ENCODE measurements around the gene TMEM38A. TPM values are rescaled to one million over a fixed set of nuclear protein-coding genes. Genes with fewer than 3 reads are reported as not detected.
A peak's percentile ranks its signal among the peaks of the same experiment; 100 is the strongest.
"Not testable (repeated sequence)": the region's sequence is repeated elsewhere in the genome, so short reads cannot be mapped to it uniquely, and the experiment has no call there.

Gene TMEM38A
- total RNA-seq, 3 donors from 2014 or later: 0.27 to 0.89 (median 0.45) TPM

DNA sequence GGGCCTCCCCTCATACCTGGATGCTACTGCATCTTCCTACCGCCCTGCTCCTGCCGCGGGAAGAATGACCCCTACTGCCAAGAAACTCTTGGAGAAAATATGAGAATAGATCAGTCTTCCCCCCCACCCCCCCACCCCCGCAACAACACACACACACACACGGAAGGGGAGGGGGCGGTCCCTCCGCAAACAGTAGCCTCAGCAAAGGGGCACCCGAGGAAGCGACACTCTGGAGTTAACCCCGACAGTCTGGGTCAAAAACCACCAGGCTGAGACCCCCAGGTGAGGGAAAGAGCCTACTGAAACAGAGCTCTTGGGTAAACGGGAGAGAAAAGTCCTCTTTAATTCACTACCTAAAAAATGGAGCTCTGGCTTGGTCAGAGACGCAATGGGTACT is 34.1 kb upstream of the TMEM38A start:
- Mint-ChIP-seq H3K4me1 (ENCODE audit: low read depth) (peaks cover 46% of the 10 kb centered on the region), H3K36me3 (ENCODE audit: insufficient read depth) (peaks cover 16% of the 10 kb centered on the region), H3K9me3 (no peaks in the 10 kb centered on the region), H3K27me3 (ENCODE audit: low read depth) (no peaks in the 10 kb centered on the region), H3K4me3 (peak overlapping the region; percentile 95)
- no peak for DNase-seq
- ATAC-seq: no peak

GRCh38 chr19:16627193-16627927 is 33.6 kb upstream of the TMEM38A start:
- Mint-ChIP-seq H3K9me3 (no peaks in the 10 kb centered on the region), H3K36me3 (ENCODE audit: insufficient read depth) (peaks cover 18% of the 10 kb centered on the region), H3K4me3 (peak overlapping the region; percentile 95), H3K4me1 (ENCODE audit: low read depth) (peaks cover 47% of the 10 kb centered on the region), H3K27me3 (ENCODE audit: low read depth) (no peaks in the 10 kb centered on the region)
- DNase-seq (no peak), ATAC-seq (no peak)

DNA sequence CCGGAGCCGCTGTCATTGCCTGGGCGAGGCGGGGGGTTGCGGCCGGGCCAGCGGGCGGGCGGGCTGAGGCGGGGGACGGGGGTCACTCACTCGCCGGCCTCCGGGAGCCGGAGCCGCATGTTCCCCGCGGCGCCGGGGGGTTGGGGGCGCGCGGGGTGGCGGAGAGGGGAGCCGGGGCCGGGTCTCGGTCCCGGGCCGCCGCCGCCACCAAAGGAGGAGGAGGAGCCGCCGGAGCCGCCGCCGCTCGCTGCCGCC is 33.1 kb upstream of the TMEM38A start:
- Mint-ChIP-seq H3K4me1 (ENCODE audit: low read depth) (peaks cover 47% of the 10 kb centered on the region), H3K27me3 (ENCODE audit: low read depth) (no peaks in the 10 kb centered on the region), H3K4me3 (peak overlapping the region; percentile 95), H3K36me3 (ENCODE audit: insufficient read depth) (peaks cover 18% of the 10 kb centered on the region), H3K9me3 (no peaks in the 10 kb centered on the region)
- ATAC-seq (peak; percentile 1), DNase-seq (no peak)

DNA sequence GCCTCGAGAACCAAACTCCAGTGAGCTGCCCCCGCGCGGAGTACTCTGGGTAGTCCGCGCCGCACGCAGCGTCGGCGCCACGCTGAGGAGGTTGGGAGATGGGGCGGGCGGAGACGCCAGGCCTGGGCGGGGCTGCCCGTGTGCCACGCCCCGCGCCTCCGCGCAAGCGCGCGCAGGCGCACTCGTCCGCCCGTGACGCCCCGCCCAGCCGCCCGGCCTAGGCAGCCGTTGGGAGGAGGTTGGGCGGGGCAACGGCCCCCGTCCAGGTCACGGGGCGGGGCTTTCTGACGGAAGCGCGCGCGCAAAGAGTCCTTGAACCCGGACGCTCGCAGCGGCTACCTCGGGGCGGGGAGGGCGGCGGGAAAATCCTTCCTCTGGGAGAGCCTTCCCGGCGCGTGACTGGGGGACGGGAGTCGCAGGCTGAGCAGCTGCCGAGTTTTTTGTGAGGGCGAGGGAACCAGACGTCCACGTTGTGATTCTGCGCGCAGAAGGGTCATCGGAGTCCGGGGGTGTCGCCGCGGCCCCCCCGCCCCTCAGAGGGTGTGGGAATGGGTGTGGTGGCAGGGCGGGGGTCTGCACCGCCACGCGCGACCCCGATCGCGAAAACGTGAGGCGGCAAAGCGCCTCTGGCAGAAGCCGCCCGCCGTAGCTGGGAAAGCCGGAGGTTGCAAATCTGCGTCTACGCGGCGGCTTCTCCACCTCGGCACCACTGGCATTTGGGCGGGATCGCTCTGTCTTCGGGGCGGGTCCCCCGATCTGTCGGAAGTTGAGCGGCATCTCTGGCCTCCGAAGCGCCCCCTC is 32.6 kb upstream of the TMEM38A start, which contains the start of gene MED26:
Gene MED26 (minus strand): TSS at position 22 of the 801 bp plus-strand sequence. CDS start 261 bp downstream, outside the sequence.
- ATAC-seq: peak; percentile 93 to 94
- H3K4me1 Mint-ChIP-seq (ENCODE audit: low read depth): peaks cover 44% of the 10 kb centered on the region

GRCh38 chr19:16628984-16629691 is 31.8 kb upstream of the TMEM38A start:
- H3K9me3 Mint-ChIP-seq: no peaks in the 10 kb centered on the region
- H3K4me1 Mint-ChIP-seq (ENCODE audit: low read depth): peaks cover 40% of the 10 kb centered on the region
- H3K36me3 Mint-ChIP-seq (ENCODE audit: insufficient read depth): peaks cover 15% of the 10 kb centered on the region
- peak in 1 of 2 donors; percentile 0 for ATAC-seq
- DNase-seq: no peak
- H3K4me3 Mint-ChIP-seq: peak overlapping the region; percentile 98
- no peaks in the 10 kb centered on the region for H3K27me3 Mint-ChIP-seq (ENCODE audit: low read depth)

More for the DNA sequence above, 32.6 kb upstream of the TMEM38A start, which contains the start of gene MED26:
- no peaks in the 10 kb centered on the region for H3K9me3 Mint-ChIP-seq
- peaks cover 18% of the 10 kb centered on the region for H3K36me3 Mint-ChIP-seq (ENCODE audit: insufficient read depth)
- DNase-seq: peak; percentile 95
- no peaks in the 10 kb centered on the region for H3K27me3 Mint-ChIP-seq (ENCODE audit: low read depth)
- peak within 1 kb of the TSS; percentile 98 for H3K4me3 Mint-ChIP-seq

- Mint-ChIP-seq H3K4me1 (ENCODE audit: low read depth) (peaks cover 18% of the 10 kb centered on the region), H3K27me3 (ENCODE audit: low read depth) (no peaks in the 10 kb centered on the region), H3K36me3 (ENCODE audit: insufficient read depth) (peaks cover 7% of the 10 kb centered on the region), H3K9me3 (no peaks in the 10 kb centered on the region), H3K4me3 (no peak overlapping the region)
- ATAC-seq: no peak
- no peak for DNase-seq
These were observed 29.5 kb upstream of the TMEM38A start for GRCh38 chr19:16631465-16631864.

DNA sequence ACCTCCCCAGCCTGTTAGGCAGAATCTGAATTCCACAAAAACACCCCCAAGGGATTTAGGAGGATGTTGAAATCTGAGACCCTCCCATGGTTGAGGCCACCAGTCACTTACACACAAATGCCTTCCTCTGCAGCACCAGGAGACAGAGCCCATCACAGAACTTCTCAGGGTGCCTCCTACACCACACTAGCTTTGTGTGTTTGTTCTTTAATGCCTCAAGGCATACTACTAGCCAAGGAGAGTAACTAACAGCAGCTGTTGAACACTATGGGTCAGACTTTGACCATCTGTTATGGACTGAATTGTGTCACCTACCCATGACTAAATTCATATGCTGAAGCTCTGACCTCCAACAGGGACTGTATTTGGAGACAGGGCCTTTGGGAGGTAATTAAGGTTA is 23.4 kb upstream of the TMEM38A start:
- ATAC-seq (no peak), DNase-seq (no peak)
- no peak overlapping the region for H3K4me3 Mint-ChIP-seq
- H3K27me3 Mint-ChIP-seq (ENCODE audit: low read depth): no peaks in the 10 kb centered on the region
- peaks cover 9% of the 10 kb centered on the region for H3K4me1 Mint-ChIP-seq (ENCODE audit: low read depth)
- H3K36me3 Mint-ChIP-seq (ENCODE audit: insufficient read depth): peaks cover 10% of the 10 kb centered on the region
- H3K9me3 Mint-ChIP-seq: no peaks in the 10 kb centered on the region

DNA sequence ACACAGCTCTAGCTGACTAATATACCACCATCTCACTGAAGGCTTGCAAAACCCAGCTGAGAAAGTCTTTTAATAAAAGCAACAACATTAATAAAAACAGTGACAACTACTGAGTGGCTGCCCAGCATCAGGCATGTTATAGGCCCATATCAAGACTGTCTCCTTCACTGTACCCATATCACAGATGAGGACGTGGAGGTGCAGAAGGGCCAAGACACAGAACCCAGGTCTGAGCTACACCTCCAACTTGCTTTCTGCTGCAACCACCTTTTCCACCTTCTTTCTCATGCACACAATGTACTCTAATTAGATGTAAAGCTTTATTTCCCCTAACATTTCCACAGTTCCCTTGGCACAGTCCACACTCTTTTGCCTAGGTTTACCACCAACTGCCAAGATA is 22.3 kb upstream of the TMEM38A start:
- Mint-ChIP-seq H3K9me3 (no peaks in the 10 kb centered on the region), H3K27me3 (ENCODE audit: low read depth) (no peaks in the 10 kb centered on the region), H3K4me1 (ENCODE audit: low read depth) (peaks cover 9% of the 10 kb centered on the region), H3K36me3 (ENCODE audit: insufficient read depth) (peaks cover 10% of the 10 kb centered on the region), H3K4me3 (no peak overlapping the region)
- DNase-seq (no peak), ATAC-seq (no peak)

DNA sequence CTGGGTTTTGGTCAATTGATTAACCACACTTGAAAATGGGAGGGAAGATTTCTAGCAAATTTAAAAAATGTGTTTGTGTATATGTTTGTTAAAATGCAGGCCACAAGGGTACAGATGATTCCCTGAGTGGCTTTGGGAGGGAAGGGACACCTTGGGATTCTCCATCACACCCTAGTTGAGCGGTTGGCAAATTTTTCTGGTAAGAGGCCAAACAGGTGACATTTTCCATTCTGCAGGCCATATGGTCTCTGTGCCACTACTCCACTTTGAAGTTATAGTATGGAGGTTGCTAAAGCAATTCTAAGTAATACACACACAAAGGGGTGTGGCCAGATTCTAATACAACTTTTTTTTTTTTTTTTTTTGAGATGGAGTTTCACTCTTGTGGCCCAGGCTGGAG is 20.0 kb upstream of the TMEM38A start:
- no peaks in the 10 kb centered on the region for H3K27me3 Mint-ChIP-seq (ENCODE audit: low read depth)
- H3K4me1 Mint-ChIP-seq (ENCODE audit: low read depth): peaks cover 13% of the 10 kb centered on the region
- DNase-seq (no peak), ATAC-seq (no peak)
- H3K4me3 Mint-ChIP-seq: no peak overlapping the region
- H3K9me3 Mint-ChIP-seq: no peaks in the 10 kb centered on the region
- H3K36me3 Mint-ChIP-seq (ENCODE audit: insufficient read depth): peaks cover 18% of the 10 kb centered on the region

DNA sequence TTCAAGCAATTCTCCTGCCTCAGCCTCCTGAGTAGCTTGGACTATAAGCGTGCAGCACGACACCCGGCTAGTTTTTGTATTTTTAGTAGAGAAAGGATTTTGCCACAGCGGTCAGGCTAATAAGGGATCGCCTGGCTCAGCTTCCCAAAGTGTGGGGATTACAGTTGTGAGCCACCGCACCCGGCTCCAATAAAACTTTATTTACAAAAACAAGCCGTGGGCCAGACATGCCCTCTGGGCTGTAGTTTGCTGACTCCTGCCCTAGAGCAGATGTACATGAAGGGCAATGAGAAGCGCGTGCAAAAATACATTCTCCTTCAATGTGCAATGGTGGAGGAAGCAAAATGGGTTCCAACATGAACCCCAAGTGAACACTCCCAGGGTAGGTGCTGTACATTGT is 19.2 kb upstream of the TMEM38A start:
- peaks cover 19% of the 10 kb centered on the region for H3K36me3 Mint-ChIP-seq (ENCODE audit: insufficient read depth)
- no peaks in the 10 kb centered on the region for H3K9me3 Mint-ChIP-seq
- no peak overlapping the region for H3K4me3 Mint-ChIP-seq
- peaks cover 13% of the 10 kb centered on the region for H3K4me1 Mint-ChIP-seq (ENCODE audit: low read depth)
- DNase-seq (no peak), ATAC-seq (no peak)
- no peaks in the 10 kb centered on the region for H3K27me3 Mint-ChIP-seq (ENCODE audit: low read depth)

- Mint-ChIP-seq H3K36me3 (ENCODE audit: insufficient read depth) (peaks cover 20% of the 10 kb centered on the region), H3K9me3 (no peaks in the 10 kb centered on the region), H3K27me3 (ENCODE audit: low read depth) (no peaks in the 10 kb centered on the region), H3K4me3 (no peak overlapping the region), H3K4me1 (ENCODE audit: low read depth) (peaks cover 6% of the 10 kb centered on the region)
- DNase-seq: no peak
- no peak for ATAC-seq
These were observed 15.8 kb upstream of the TMEM38A start for GRCh38 chr19:16645140-16645539.

- no peaks in the 10 kb centered on the region for H3K9me3 Mint-ChIP-seq
- no peak for ATAC-seq
- no peaks in the 10 kb centered on the region for H3K27me3 Mint-ChIP-seq (ENCODE audit: low read depth)
- H3K4me3 Mint-ChIP-seq: no peak overlapping the region
- H3K36me3 Mint-ChIP-seq (ENCODE audit: insufficient read depth): peaks cover 40% of the 10 kb centered on the region
- DNase-seq: no peak
- H3K4me1 Mint-ChIP-seq (ENCODE audit: low read depth): peaks cover 7% of the 10 kb centered on the region
These were observed 11.2 kb upstream of the TMEM38A start for GRCh38 chr19:16649734-16650133.

DNA sequence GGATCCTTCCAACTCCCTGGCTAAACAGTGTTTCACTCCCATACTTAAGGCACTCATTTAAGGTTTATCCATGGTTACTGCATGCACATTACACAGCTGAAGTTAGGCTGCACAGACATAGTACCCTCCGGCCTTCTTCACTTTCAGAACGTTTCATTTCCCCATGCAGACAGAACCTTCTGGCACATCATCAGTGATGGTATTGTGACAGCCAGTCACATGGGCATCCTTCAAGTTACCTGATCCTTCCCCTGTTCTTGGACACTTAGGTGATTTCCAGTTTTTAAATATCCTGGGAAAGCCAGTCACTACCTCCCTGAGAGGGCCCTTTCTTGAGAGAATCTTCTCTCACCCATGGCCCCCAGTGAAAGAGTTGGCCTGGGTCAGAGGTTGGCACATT is 10.1 kb upstream of the TMEM38A start:
- Mint-ChIP-seq H3K4me3 (no peak overlapping the region), H3K9me3 (no peaks in the 10 kb centered on the region), H3K4me1 (ENCODE audit: low read depth) (peaks cover 6% of the 10 kb centered on the region), H3K27me3 (ENCODE audit: low read depth) (no peaks in the 10 kb centered on the region), H3K36me3 (ENCODE audit: insufficient read depth) (peaks cover 41% of the 10 kb centered on the region)
- no peak for DNase-seq
- no peak for ATAC-seq

GRCh38 chr19:16651421-16652188 is 9.3 kb upstream of the TMEM38A start:
- not testable (repeated sequence) for ATAC-seq

More at GRCh38 chr19:16651421-16652188, 9.3 kb upstream of the TMEM38A start:
- Mint-ChIP-seq H3K4me1 (ENCODE audit: low read depth) (peaks cover 11% of the 10 kb centered on the region), H3K36me3 (ENCODE audit: insufficient read depth) (peaks cover 38% of the 10 kb centered on the region)
- not testable (repeated sequence) for H3K9me3 Mint-ChIP-seq; H3K4me3 Mint-ChIP-seq; H3K27me3 Mint-ChIP-seq (ENCODE audit: low read depth); DNase-seq
